ENCODE results near the gene FCN3.
"Not testable (repeated sequence)": the region's sequence is repeated elsewhere in the genome, so short reads cannot be mapped to it uniquely, and the experiment has no call there.

The FCN3 gene

GRCh38 chr1:27399251-27400025 lies 24.8 kb upstream of the FCN3 start:
- no peak for DNase-seq (ENCODE audit: low read depth in 2 of 2)

GRCh38 chr1:27398405-27399149 lies 24.0 kb upstream of the FCN3 start:
- DNase-seq (ENCODE audit: low read depth in 2 of 2): no peak

GRCh38 chr1:27397749-27398148 lies 23.1 kb upstream of the FCN3 start:
- DNase-seq (ENCODE audit: low read depth in 2 of 2): no peak

- no peak for DNase-seq (ENCODE audit: low read depth in 2 of 2)
These were observed 22.5 kb upstream of the FCN3 start for GRCh38 chr1:27397110-27397509.

GRCh38 chr1:27395441-27396195 lies 21.0 kb upstream of the FCN3 start:
- DNase-seq (ENCODE audit: low read depth in 2 of 2): peak; percentile 49 to 58

- no peak for DNase-seq (ENCODE audit: low read depth in 2 of 2)
These were observed 20.3 kb upstream of the FCN3 start for GRCh38 chr1:27394925-27395324.

GRCh38 chr1:27394282-27394658 lies 19.6 kb upstream of the FCN3 start:
- DNase-seq (ENCODE audit: low read depth in 2 of 2): no peak

- DNase-seq (ENCODE audit: low read depth in 2 of 2): no peak
These were observed 19.1 kb upstream of the FCN3 start for GRCh38 chr1:27393641-27394281.

- no peak for DNase-seq (ENCODE audit: low read depth in 2 of 2)
These were observed 18.4 kb upstream of the FCN3 start for GRCh38 chr1:27392778-27393635.

- peak; percentile 90 to 92 for DNase-seq (ENCODE audit: low read depth in 2 of 2)
These were observed 17.6 kb upstream of the FCN3 start, which contains the start of gene GPR3 for GRCh38 chr1:27392096-27392777. TSS of gene GPR3 (plus strand) at chr1:27392622. CDS start at chr1:27393799, 1,177 bp downstream.

GRCh38 chr1:27391511-27392095 lies 17.0 kb upstream of the FCN3 start:
- DNase-seq (ENCODE audit: low read depth in 2 of 2): no peak

- peak in 1 of 2 donors; percentile 28 for DNase-seq (ENCODE audit: low read depth in 2 of 2)
These were observed 13.8 kb upstream of the FCN3 start for GRCh38 chr1:27388337-27389005.

- not testable (repeated sequence) for DNase-seq (ENCODE audit: low read depth in 2 of 2)
These were observed 10.2 kb upstream of the FCN3 start for GRCh38 chr1:27384797-27385196.

- no peak for DNase-seq (ENCODE audit: low read depth in 2 of 2)
These were observed 9.0 kb upstream of the FCN3 start for GRCh38 chr1:27383661-27384060.

- DNase-seq (ENCODE audit: low read depth in 2 of 2): no peak
These were observed 8.5 kb upstream of the FCN3 start, which contains the start of gene CD164L2 for GRCh38 chr1:27383039-27383605. TSS of gene CD164L2 (minus strand) at chr1:27383333. CDS start at chr1:27383239, 94 bp downstream.

GRCh38 chr1:27381969-27382762 lies 7.5 kb upstream of the FCN3 start:
- DNase-seq (ENCODE audit: low read depth in 2 of 2): no peak

- no peak for DNase-seq (ENCODE audit: low read depth in 2 of 2)
These were observed 6.4 kb upstream of the FCN3 start for GRCh38 chr1:27380766-27381733.

Measured in stimulated activated CD8-positive, alpha-beta memory T cell treated with anti-CD3 and anti-CD28 coated beads, Interleukin-15, amount 100 ng/mL, for 48 hours (primary cell).